Activated T-cell treated with anti-CD3 and anti-CD28 coated beads, Interleukin-2, amount 50 U/mL, for 4 hours (primary cell): ENCODE data around the gene KCNH1. TPM values are rescaled to one million over a fixed set of nuclear protein-coding genes. Genes with fewer than 3 reads are reported as not detected.

Source experiments
- ATAC-seq, 2 donors: fragments of 200-7000 bp; cut with Tn5 transposase; one replicate each; pipeline ENCODE4 v1.10.0; 2021
- DNase-seq: peaks from one replicate; pipeline ENCODE4 v3.0.0-alpha.2; 2020
- H3K27me3 Mint-ChIP-seq: one replicate; pipeline ENCODE4 v1.8.0; 2021; ENCODE audit warnings: low read depth, mixed read lengths
- H3K36me3 Mint-ChIP-seq: one replicate; pipeline ENCODE4 v1.8.0; 2022; ENCODE audit warnings: mixed read lengths; ENCODE audit not compliant: insufficient read depth
- H3K4me1 Mint-ChIP-seq: one replicate; pipeline ENCODE4 v1.8.0; 2021; ENCODE audit warnings: low read depth, mixed read lengths
- H3K4me3 Mint-ChIP-seq: one replicate; pipeline ENCODE4 v1.8.0; 2021; ENCODE audit warnings: mild to moderate bottlenecking, moderate library complexity, mixed read lengths
- H3K9me3 Mint-ChIP-seq: one replicate; pipeline ENCODE4 v1.8.0; 2021; ENCODE audit warnings: mixed read lengths
- total RNA-seq, 3 donors: library from RNA; stranded (reverse); gene quantifications; one replicate each; pipeline ENCODE4 v1.2.1, GENCODE V29; 2021

Gene KCNH1
- total RNA-seq, 3 donors from 2014 or later = not detected

DNA sequence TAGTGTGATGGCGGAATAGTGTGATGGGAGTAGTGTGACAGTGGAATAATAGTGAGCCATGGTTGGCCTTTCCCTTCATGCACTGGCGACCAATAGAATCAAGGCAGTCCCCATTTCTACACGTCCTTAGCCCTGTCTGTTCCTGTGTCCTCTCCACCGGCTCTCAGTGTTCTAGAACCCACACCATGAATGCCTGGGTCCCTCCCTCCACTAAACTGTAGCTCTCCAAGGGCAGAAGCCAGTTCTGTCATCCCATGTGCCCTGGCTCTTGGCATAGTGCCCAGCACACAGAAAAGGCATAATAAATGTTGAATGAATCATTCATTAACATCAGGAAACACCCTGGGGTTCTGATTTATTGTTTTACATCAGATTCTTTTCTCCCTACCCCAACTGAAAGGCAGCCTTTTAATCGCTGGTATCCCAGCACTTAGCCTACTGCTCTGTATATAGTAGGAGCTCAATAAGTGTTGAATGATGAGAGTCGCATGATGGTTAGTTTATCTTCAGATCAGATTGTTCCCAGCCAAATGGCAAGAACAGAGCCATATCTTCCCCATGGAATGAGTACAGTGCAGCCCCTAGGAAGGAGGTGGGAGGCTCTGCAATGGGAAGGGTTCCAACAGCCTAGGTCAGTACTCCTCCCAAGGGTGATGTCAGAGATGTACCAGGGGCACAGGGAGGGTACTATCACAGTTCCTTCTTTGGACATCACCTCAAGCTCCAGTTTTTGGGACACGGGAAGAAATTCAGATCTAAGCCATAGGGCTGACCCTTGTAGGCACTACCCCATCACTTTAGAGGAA lies 479.6 kb downstream of the KCNH1 start:
- H3K27me3 Mint-ChIP-seq = no peaks in the 10 kb centered on the region
- ATAC-seq = no peak
- no peak for DNase-seq
- H3K4me1 Mint-ChIP-seq = no peaks in the 10 kb centered on the region
- no peak overlapping the region for H3K4me3 Mint-ChIP-seq
- no peaks in the 10 kb centered on the region for H3K36me3 Mint-ChIP-seq
- H3K9me3 Mint-ChIP-seq = no peaks in the 10 kb centered on the region

DNA sequence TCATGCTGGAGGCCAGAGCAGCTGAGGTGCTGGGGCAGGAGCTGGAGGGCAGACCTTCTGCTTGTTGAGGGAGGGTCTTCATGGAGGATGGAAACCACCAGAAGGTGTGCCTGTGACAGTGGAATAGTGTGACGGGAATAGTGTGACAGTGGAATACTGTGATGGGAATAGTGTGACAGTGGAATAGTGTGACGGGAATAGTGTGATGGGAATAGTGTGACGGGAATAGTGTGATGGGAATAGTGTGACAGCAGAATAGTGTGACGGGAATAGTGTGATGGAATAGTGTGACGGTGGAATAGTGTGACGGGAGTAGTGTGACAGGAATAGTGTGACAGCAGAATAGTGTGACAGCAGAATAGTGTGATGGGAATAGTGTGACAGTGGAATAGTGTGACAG lies 480.2 kb downstream of the KCNH1 start:
- no peaks in the 10 kb centered on the region for H3K9me3 Mint-ChIP-seq
- H3K4me1 Mint-ChIP-seq = no peaks in the 10 kb centered on the region
- no peaks in the 10 kb centered on the region for H3K36me3 Mint-ChIP-seq
- H3K4me3 Mint-ChIP-seq = no peak overlapping the region
- DNase-seq = no peak
- no peak for ATAC-seq
- H3K27me3 Mint-ChIP-seq = no peaks in the 10 kb centered on the region

DNA sequence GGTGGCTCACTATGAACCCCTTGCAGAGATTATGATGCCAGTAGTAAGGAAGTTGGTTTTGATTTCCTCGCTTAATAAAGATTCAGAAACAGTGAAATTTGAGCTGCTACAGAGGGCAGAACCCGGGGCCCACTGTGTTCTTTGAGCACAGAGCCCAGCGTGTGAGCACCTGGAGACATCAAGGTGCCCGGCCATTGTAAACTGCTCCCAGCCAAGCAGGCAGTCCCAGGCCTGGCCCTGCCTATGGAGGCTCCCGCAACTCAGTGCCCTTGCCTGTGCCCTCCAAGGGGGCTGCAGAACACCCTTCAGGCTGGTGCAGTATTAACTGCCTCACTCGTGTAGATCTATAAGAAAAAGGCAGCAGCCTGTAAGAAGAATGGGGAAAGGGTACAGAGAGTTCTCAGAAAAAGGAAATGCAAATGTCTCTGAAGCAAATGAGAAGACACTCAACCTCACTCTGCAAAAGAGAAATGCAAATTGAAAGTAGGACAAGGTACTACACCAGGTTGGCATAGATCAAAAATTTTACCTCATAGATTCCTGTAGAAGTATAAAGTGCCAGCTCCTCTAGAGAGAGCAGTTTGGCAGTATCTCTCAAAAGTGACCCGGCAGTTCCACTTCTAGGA lies 481.5 kb downstream of the KCNH1 start:
- Mint-ChIP-seq H3K4me3 (no peak overlapping the region), H3K27me3 (no peaks in the 10 kb centered on the region), H3K4me1 (peaks cover 5% of the 10 kb centered on the region), H3K36me3 (no peaks in the 10 kb centered on the region), H3K9me3 (no peaks in the 10 kb centered on the region)
- ATAC-seq (no peak), DNase-seq (no peak)

DNA sequence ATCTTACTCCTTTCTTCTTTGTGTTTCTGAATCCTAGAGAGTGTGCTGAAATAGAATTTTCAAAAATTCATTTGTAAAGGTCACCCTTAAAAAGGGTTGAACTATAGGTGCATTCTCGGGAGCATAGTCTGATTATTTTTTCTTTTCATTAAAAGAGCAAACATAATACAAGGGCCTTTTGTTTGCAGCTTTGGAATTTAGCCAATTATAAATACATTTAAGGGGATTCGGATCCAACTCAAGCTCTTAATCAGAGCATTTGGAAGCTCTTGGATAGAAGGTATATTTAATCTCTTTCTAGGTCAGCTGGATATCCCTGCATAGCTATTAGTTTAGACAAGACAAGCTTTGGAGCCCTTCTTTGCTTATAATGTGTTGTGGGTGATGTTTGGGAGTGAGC lies 483.5 kb downstream of the KCNH1 start:
- Mint-ChIP-seq H3K4me1 (peaks cover 8% of the 10 kb centered on the region), H3K4me3 (no peak overlapping the region), H3K36me3 (no peaks in the 10 kb centered on the region), H3K9me3 (no peaks in the 10 kb centered on the region), H3K27me3 (no peaks in the 10 kb centered on the region)
- no peak for ATAC-seq
- DNase-seq = no peak

DNA sequence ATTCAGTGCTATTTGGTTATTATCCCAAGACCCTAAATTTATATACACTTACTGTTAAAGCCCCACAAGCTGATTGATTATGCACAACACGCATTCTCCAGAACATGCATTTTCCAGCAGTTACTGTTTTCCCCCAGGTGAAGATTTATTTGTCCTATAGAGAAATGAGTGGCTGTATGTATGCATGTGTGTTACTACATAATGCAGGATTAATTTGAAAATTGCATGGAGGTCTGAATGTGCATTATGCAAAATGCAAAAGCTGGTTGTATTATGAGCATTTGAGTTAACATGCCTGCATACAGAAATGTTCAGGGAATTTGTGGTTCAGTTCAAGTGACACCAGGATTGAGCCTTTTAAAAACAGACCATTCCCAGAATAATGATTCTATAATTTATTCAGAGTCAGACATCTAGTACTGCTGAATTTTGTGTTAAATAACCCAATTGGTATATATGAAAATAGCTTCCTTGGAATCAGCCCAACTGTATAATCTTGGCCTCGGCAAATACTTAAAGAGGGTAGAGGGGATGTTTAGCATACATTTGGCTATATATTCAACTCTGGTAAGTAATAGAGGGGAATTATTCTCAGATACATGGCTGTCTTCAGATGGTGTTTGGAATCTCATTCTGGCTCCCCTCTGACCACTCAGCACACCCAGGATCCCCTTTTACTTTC lies 485.2 kb downstream of the KCNH1 start:
- Mint-ChIP-seq H3K27me3 (no peaks in the 10 kb centered on the region), H3K4me3 (no peak overlapping the region), H3K4me1 (peaks cover 8% of the 10 kb centered on the region), H3K9me3 (no peaks in the 10 kb centered on the region), H3K36me3 (no peaks in the 10 kb centered on the region)
- no peak for DNase-seq
- no peak for ATAC-seq

DNA sequence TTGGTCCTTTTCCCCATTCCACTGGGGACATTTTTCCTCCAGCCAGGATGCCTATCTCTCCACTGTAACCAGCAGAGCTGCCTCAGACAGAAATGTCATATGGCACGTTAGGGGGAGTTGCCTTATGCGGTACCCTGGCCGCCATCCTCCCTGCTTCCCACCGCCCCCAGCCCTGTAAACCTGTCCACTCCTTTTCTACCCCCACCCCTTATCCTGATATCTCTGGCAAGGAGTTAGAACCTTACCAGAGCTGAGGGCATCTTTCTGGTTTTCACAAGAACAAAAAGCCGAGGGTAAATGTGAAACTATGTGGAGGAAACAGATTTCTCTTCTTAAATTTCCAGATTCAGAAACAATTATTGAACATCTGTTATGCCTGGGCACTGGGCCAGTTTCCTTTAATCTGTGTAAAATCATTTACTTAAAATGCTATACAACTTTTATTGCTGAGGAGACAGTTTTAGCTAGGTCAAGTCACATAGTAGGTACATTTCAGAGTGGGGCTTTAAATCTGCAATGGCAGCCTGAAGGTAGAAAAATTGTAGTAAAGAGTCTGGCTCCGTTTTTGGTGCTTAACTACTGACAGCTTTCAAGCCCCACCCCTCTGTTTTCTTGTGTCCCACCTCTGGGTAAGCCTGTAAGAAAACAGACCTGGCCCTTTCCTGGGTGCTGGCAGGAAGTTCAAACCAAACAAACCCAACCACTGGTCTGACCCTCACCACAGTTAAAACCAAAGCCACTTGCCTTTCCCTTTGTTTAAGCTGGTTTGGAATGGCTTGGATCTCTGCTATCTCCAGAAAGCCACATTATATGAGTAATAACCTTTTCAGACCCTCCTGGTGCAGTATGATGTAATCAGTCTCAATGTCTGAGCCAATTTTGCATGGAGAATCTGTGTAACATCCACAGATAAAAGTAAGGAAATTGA lies 486.3 kb downstream of the KCNH1 start:
- H3K4me3 Mint-ChIP-seq = no peak overlapping the region
- H3K36me3 Mint-ChIP-seq = no peaks in the 10 kb centered on the region
- no peak for ATAC-seq
- no peaks in the 10 kb centered on the region for H3K9me3 Mint-ChIP-seq
- H3K4me1 Mint-ChIP-seq = peaks cover 8% of the 10 kb centered on the region
- DNase-seq = no peak
- no peaks in the 10 kb centered on the region for H3K27me3 Mint-ChIP-seq

DNA sequence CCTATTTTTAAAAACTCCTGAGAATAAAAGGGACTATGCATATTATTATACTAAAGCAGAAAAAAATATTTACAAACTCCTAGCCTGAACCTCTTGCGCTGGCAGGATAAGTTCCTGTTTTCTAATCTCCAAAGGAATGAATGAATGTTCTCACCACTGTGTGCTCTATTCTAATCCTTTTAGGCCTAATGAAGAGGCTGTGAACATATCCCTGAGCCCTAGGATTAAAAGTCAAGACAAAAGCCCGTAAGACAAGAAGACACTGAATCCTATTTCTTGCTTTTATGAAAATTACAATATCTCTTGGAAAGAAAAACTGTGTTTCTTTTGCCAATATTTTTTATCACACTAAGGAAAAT lies 487.7 kb downstream of the KCNH1 start:
- Mint-ChIP-seq H3K27me3 (no peaks in the 10 kb centered on the region), H3K9me3 (no peaks in the 10 kb centered on the region), H3K4me1 (peaks cover 8% of the 10 kb centered on the region), H3K4me3 (no peak overlapping the region), H3K36me3 (no peaks in the 10 kb centered on the region)
- DNase-seq = no peak
- ATAC-seq = no peak

DNA sequence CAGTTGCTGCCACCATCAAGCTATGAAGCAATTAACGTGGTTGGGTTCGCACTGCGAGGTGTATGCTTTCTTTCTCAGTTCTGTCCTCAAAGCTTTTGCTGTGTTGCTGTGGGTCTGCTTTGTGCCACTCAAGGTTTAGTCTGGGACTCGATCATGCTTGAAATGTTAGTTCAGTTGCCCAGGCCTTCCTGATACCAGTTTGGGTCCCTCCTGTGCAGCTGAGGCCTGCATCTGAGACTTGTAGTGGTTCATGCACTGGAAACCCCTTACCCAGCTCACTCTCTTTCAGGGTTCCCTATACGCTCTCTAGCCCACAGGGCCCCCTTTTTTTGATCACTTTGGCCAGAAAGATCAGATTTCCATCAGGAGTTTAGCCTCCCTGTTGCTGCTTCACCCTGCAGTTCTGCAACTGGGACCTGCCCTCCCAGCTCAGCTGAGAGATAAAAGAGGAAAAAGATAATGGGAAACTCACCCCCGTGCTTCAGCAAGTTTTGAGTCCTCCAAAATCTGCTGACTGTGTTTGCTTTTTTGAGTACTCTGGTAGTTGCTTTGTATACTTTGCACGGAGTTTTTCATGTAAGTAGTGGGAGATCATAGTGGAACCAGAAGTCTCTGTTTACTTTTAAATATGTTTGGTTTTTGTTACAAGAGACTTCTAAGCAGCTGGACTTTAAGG lies 488.2 kb downstream of the KCNH1 start:
- DNase-seq = no peak

DNA sequence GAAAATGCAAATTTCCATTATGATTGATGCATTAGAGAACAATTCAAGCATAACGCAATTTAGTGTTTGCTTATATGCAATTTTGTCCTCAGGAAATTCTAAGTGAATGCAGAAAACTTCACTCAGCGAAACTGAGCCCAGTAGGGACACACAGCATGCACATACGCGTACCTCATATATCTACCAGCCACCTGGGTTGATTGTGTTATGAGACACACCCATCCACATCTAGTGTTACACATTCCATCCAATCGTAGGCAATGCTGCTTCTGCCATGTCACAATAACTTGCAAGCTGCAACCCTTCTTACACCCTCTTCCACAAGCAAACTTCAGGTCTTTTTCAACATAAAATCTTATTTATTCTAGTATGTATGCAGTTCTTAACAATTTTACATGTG lies 492.4 kb downstream of the KCNH1 start:
- Mint-ChIP-seq H3K4me1 (no peaks in the 10 kb centered on the region), H3K9me3 (no peaks in the 10 kb centered on the region), H3K4me3 (no peak overlapping the region), H3K27me3 (no peaks in the 10 kb centered on the region), H3K36me3 (no peaks in the 10 kb centered on the region)
- no peak for ATAC-seq
- no peak for DNase-seq

More for the DNA sequence above, 488.2 kb downstream of the KCNH1 start:
- no peaks in the 10 kb centered on the region for H3K9me3 Mint-ChIP-seq
- peaks cover 8% of the 10 kb centered on the region for H3K4me1 Mint-ChIP-seq
- H3K27me3 Mint-ChIP-seq = no peaks in the 10 kb centered on the region
- no peak for ATAC-seq
- H3K36me3 Mint-ChIP-seq = no peaks in the 10 kb centered on the region
- no peak overlapping the region for H3K4me3 Mint-ChIP-seq

DNA sequence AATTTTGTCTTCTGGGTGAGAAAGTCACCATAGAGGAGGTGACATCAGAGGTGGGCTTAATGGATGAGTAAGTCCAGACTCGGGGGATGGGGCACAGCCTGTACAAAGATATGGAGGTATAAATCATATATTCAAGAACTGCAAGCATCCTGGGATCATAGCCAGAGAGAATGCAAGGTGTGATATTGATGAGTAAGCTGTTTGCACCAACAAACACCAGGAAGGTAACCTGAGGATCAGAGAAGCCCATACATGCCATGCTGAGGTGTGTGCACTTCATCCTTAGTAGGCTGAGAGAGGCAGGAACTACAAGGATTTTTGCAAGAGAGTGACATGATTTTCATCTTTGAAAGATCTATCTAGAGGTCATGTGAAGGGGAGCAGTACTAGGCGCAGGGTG lies 498.8 kb downstream of the KCNH1 start:
- ATAC-seq (no peak), DNase-seq (no peak)
- Mint-ChIP-seq H3K4me1 (no peaks in the 10 kb centered on the region), H3K36me3 (no peaks in the 10 kb centered on the region), H3K9me3 (no peaks in the 10 kb centered on the region), H3K4me3 (no peak overlapping the region), H3K27me3 (no peaks in the 10 kb centered on the region)

DNA sequence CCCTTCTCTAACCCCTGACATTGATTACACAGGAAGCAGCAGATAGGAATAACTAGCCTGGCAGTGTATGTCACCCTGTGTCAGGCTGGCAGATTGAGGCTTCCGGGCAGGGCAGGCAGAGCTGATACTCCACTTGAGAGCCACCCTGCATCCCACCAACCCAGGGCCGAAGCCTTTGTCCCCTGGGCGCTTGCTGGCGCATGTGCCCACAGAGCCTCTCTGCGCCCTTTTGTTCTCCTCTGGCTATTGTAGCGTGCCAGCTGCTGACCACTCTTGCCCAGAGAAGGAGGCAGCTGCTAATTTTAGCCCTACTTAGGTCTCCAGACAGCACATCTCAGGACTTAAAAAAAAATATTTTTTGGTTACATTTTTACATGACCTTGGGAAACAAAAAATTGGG lies 500.3 kb downstream of the KCNH1 start:
- H3K27me3 Mint-ChIP-seq = no peaks in the 10 kb centered on the region
- no peaks in the 10 kb centered on the region for H3K36me3 Mint-ChIP-seq
- no peaks in the 10 kb centered on the region for H3K9me3 Mint-ChIP-seq
- H3K4me3 Mint-ChIP-seq = no peak overlapping the region
- H3K4me1 Mint-ChIP-seq = no peaks in the 10 kb centered on the region
- DNase-seq = no peak
- no peak for ATAC-seq

DNA sequence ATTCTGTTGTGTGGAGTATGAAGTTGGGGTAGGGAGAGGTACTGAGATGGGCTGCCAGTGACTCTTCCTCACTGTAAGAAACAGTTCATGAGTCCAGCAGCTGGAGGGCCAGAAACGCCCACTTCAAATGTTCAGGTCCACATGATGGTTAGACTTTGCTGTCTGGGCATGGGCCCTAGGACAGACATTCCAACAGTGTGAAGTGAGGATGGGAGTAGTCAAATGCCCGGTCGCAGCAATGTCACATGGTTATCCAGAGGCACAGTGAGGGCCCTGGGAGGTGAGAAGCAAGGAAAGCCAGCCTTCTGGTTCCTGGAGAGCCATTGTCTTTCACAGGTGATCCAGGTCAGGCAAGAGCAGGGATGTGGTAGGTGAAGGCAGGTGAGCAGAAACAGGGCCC lies 500.8 kb downstream of the KCNH1 start:
- DNase-seq (no peak), ATAC-seq (no peak)
- Mint-ChIP-seq H3K9me3 (no peaks in the 10 kb centered on the region), H3K36me3 (no peaks in the 10 kb centered on the region), H3K27me3 (no peaks in the 10 kb centered on the region), H3K4me1 (no peaks in the 10 kb centered on the region), H3K4me3 (no peak overlapping the region)

DNA sequence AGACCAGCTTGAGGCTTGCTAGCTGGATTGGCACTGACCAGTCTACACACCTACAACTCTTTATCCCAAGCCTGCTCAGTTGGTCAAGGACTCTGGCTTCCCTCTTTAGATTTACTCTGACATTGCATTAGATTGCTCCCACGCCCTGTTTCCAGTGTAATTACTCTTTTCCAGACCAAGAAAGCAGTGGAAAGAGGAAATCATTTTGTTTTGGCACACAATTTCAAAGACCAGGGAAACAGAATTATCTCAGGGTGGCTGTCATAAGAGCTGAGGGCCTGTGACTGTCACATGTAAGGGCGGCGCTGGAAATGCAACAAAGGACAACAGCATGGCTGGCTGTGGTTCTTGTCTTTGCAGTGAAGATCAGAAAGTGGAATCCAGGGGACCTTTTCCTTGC lies 502.5 kb downstream of the KCNH1 start:
- no peak for DNase-seq
- H3K36me3 Mint-ChIP-seq = no peaks in the 10 kb centered on the region

DNA sequence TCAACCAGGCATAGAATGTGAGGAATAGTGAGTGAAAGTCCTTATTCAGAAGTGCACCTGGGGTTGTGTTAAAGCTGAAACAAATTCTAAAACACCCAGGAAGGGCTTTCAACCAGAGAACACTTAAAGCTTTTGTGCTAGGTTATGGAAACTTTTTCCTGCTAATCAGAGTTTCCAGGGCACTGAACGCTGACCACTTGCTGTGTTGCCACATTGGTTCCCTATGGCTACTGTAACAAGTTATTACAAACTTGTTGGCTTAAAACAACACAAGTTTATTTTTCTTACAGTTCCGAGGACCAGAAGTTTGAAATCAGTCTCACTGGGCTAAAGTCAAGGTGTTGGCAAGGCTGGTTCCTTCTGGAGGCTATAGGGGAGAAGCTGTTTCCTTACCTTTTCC lies 504.7 kb downstream of the KCNH1 start:
- ATAC-seq (no peak), DNase-seq (no peak)
- Mint-ChIP-seq H3K4me1 (no peaks in the 10 kb centered on the region), H3K4me3 (no peak overlapping the region), H3K9me3 (no peaks in the 10 kb centered on the region), H3K36me3 (no peaks in the 10 kb centered on the region), H3K27me3 (no peaks in the 10 kb centered on the region)

More for the DNA sequence above, 502.5 kb downstream of the KCNH1 start:
- Mint-ChIP-seq H3K4me3 (no peak overlapping the region), H3K27me3 (no peaks in the 10 kb centered on the region), H3K9me3 (no peaks in the 10 kb centered on the region), H3K4me1 (no peaks in the 10 kb centered on the region)
- no peak for ATAC-seq
